LoVo (cell line): ENCODE data around the gene ATP11C.
"Not testable (repeated sequence)": the region's sequence is repeated elsewhere in the genome, so short reads cannot be mapped to it uniquely, and the experiment has no call there.

Source experiments
- DNase-seq: peaks from one replicate; pipeline ENCODE4 v3.0.0-alpha.2; 2016; ENCODE audit warnings: low spot score

The ATP11C gene

DNA sequence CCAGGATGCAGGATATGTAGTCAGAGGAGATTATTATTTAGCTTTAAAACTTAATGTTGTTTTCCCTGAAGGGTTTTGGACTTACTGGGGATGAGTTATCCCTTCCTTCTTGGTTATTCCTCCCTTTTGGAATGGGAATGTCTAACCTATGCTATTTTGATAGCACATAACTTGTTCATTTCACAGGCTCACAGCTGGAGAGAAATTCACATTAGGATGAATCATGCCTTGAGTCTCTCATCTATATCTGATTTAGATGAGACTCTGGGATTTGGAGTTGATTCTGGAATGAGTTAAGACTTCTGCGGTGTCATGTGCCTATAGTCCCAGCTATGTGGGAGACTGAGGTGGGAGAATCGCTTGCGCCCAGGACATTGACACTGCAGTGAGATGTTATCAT is 81.1 kb downstream of the ATP11C start:
- no peak for DNase-seq

DNA sequence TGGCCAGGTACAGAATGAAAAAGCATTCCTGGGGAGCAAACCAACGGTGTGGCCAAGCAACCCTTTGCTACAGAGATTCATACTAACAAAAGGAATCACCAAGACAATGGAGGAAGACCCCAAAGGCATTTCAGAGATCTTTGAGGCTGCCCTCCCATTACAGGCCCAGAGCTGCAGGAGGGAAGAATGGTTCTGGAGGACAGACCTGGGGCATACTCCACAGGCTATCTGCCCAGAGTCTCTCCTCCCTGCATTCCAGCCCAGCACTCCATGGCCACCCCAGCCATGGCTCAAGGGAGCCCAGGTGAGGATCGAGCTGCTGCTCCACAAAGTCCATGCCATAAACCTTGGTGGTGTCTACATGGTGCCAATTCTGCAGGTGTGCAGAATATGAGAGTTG is 81.9 kb downstream of the ATP11C start:
- DNase-seq, result no peak

DNA sequence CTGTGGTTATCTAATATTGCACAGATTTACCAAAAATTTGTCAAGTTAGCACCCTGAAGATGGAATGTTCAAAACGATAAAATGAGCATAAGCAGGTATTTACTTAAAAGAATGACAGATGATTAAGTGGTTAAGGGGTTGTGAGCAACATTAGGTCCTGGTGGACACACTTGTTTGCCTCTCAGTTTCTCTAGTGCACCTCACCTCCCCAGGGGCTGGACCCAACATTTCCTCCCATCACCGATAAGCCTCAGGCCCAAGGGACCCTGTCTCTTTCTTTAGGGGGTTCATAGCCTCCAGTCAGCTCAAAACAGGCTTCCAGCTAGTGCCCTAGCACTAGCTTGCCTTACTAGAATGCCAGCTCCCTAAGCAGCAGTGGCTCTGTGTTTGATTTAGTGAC is 88.0 kb downstream of the ATP11C start:
- no peak for DNase-seq

DNA sequence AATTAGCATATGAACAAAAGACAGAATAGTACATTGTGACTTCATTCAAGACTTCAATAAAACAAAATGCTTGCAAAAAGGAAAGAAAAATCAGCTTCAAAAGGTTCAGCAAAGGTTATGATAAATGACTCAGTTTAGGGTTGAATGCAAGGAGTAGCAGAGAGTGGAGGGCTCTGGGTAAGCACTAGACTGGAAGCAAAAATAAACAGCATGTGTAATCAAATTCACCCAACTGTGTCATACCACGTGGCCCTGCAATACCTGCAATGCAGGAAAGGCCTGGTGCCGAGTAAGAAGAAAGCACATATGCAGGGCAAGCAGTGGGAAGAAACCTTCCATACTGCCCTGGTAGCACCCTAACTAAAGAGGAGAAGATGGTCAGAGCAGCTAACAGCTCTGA is 88.7 kb downstream of the ATP11C start:
- no peak for DNase-seq

DNA sequence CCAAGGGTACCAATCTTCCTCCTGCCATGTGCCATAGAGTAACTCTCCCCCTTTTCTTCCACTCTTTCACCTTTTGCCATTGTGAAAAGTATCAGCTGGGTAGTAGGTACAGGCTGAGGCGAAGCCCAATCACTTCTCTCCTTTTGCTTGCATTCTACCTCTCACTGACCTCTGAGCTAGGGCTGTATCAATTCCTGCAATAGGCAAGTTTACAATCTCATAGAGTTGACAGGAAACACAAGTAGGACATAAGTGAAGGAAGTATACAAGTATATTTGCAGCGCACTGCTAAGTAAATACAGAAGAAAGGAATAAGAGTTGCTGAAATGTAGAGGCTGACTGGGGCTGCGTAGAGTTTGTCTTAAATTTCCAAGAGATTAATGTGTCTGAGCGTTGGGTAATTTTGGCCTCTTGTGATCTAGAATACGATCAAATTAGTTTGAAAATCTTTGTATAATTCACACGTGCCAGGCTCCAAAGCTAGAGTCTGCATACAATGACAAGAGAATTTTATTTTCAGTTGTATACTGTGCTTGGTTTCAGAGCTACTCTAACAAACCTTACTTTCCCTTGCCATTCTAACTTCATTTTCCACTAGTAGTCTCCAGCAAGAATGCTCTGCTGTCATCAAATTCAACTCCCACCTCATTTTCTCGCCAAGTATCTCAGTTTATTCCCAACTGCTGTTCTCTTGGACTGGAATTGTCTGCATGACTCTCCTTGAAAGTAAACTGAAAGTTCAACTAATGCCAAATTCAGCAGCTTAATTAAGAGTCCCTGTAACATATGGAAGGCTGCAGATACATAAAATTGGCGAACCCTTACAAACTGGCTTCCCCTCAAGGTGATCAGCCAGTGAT is 90.3 kb downstream of the ATP11C start:
- DNase-seq, result no peak

DNA sequence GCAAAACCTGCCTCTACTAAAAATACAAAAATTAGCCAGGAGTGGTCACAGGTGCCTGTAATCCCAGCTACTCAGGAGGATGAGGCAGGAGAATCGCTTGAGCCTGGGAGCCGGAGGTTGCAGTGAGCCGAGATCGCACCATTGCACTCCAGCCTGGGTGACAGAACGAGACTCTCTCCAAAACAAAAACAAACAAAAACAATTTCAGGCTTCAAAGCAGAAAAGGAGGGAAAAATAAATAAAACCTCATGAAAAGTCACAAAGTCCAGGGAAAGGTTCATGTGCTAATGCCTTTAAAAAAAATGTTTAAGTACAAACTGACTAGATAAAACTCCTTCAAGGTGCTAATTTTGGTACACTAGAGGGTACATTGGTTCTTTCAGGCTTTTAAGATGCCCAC is 96.5 kb downstream of the ATP11C start:
- DNase-seq, result not testable (repeated sequence)

DNA sequence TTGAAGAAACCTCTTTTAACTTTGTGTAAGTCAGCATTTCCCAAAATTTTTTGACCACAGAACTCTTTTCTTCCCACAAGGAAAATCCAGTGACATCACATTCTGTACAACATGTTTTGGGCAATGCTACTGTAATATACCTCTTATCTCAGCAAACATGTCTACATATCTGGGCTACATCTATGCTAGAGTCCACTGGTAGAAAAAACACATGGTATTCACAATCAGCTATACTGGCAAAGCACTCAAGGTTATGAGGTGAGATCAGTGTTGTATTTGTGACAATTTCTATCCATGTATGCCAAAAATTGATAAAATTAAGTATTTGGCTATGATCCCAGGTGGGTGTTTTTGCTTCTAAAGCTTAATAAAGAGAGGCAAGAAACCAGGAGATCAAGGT is 98.0 kb downstream of the ATP11C start:
- no peak for DNase-seq

DNA sequence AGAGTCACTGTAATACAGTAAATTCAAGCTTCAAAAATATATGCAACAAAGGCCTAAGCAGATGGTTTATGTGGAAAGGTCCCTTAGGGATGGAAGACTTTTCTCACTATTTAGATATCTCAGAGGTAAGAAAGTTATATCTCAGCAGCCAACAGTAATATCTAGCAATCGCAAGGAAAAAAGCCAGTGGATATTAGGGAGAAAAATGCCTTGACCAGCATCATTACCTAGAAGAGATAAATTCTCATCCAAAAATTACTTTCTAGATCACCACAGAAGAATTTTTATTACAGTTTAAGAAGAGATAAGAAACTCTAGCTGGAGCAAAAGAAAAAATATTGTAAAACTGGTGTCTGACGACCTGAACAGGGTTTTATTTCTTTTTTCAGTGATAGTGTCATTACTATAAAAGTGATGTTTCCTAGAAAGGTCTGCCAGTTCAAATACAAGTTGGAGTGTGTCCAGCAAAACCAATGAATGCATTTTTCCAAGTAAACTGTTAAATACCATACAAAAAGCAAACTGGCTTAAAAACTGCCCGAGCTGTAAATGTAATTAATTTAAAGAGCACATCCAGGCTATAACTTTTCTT is 100.0 kb downstream of the ATP11C start:
- peak; percentile 2 for DNase-seq

DNA sequence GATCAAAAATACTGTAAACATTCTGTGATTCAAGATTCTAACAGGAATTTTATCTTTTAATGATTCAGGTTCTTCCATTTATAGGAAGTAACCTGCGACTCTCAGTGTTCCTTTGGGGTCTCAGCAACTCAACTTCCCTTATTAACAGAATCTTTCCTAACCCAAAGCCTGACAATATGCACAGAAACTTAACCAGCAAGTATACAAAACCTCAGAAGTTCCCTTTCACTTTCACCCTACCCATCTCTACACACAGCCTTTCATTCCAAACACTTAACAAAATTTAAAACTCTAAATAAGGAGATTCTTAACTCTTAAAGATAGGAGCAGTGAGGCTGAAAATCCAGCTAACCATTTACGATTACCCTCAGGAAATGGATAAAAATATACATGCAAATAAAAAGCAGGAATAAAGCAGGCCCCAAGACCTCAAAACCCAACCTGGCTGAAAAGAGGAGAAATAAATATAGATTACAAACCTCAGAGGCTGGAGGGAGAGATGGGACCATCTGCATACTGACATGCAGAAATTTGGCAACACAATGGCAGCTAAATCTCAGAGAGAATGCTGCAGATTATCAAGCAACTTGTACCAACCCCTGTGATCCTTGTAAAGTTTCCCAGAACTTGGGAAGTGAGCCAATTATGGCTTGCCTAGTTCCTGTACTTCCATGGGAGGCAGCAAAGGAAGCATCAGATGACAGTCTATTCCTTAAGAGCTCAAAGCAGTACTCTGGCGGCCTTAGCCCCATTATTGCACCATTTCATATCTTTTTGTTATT is 101.0 kb downstream of the ATP11C start:
- DNase-seq, result peak; percentile 11

DNA sequence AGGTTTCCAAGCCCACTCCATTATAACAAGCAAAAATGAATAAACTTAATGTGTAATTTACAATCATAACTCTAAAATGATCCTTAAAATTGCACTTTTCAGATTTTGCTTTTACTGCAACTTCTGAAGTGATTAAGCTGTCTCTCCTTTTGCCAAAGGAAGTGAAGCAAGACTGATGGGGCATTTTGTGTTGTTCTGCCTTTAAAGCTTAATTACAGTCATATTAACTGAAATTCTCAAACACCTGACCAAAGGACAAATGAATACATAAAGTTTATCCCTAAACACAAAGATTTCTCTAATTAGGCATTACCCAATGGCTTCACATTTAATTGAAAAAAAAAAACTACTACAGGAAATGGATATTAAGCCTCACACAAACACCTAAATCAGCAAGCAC is 101.8 kb downstream of the ATP11C start:
- no peak for DNase-seq

DNA sequence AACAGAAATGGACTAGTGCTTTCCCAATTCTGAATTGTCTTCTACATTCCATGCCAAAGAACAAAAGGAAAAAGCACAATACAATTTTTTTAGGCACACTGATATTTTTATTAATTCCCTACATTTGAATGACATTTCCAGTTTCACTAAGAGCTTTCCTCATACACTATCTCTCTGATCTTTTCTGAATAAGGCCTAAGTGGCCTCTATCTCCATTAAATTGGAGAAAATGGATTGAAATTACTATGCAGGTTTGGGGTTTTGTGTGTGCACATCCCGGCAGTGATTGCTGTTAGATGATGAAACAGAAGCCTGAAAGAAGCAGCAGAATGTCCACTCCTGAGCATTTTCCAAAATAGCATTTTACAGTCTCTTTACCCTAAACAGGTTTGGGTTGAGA is 104.0 kb downstream of the ATP11C start:
- DNase-seq, result no peak

DNA sequence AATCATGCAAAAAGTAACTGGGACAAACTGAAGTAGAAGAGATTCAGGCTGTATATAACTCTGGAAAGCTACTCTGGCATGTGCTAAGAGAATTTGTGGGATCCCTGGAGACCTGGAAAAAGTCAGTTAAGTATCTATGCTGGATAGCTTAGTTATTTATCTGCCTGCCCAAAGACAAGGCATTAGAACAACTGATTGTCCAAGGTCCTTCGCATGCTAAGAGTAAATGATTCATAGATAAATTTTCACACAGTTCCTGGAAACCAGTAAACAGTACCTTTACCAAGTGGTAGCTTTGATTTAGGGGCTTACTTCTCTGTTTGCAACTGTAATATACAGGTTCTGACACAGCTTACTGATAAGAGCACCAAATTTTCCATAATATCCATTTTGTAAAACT is 104.8 kb downstream of the ATP11C start:
- DNase-seq, result no peak

DNA sequence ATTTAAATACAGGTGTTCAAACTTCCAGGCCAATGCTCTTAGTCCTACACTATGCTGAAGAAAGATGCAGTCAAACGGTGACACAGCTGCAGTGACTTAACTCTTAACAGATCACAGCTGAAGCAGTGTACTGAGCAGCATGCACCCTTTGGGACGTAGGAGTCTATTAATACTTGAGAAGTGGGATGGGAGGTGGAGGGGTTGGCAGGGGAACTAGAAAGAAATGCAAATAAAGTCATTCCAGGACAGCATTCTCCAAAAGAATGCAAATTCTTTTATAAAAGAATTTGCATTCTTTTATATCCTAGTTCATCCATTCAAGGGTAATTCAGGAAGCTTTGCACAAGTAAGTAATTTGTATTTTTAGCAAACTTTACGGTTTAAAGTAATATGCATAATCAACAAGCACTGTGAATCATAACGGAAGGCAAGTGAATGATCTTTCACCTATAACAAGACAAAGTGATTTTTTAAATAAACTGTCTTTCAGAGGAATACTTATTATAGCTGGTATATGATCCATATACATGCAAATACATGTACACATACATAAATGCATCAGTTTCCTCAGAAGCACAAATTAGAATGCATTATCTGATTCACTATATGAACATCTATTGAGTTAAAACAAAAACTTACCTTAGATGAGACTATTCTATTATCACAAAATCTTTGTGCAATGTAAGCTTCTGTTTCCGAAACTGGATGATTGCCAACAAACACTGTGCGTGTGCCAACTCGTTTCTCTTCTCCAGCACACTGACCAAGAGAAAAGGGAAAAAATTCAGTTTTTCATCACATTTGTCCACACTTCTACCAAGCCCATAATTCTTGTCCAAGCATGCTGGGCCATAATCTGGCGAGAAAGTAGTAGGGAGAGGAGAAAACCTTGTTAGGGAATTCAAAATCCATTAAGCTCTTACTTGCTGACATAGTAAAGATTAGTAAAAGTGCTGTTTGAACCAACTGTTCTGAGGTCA is 106.5 kb downstream of the ATP11C start:
- no peak for DNase-seq

DNA sequence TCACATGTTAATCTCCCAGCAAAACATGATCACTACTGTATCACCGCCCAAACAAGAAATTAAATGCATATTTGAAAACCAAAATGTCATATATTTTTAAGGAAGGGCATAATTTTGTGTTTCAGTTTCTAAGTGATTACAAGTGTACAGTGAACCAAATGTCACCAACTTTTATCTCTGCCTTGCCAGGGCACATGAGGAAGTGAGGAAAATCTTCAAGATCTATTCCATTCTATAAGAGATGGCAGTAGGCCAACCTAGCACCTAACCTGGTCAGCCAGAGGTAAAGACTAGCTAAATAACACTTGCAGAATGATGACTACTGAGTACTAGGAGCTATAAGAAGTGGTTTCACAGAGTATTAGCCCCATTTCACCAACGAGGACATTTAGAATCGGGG is 107.2 kb downstream of the ATP11C start:
- no peak for DNase-seq

DNA sequence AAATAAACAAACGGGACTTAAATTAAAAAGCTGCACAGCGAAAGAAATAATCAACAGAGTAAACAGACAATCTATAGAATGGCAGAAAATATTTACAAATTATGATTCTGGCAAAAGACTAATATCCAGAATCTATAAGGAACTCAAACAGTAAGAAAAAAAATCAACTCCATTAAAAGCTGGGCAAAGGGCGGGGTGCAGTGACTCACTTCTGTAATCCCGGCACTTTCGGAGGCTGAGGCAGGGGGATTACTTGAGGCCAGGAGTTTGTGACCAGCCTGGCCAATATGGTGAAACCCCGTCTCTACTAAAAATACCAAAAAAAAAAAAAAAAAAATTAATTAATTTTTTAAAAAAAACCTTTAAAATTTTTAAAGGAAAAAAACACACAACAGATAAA is 109.0 kb downstream of the ATP11C start:
- peak; percentile 1 for DNase-seq

DNA sequence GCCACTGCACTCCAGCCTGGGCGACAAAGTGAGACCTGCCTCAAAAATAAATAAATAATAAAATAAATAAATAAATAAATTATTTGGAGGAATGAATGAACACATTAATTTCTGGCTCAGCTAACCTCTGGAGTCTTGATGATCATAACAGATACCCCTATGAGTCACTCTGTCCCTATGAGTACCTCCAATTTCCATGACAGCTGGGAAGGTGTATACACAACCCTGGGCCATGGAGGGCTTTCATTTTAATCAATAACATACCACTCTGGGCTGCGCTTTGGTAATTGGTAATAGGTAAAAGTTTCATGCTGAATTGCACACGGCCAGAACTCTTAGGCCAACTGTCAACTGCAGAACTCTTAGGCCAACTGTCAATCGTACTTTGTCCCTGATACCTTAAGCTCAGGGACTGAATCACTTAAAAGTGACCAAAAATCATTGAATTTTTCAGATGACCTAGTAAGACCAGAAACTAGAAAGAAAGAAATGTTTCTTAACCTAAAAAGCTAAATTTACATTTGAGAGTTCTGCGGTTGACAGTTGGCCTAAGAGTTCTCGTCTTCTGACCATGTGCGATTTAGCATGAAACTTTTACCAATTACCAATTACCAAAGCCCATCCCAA is 112.4 kb downstream of the ATP11C start:
- DNase-seq, result no peak

DNA sequence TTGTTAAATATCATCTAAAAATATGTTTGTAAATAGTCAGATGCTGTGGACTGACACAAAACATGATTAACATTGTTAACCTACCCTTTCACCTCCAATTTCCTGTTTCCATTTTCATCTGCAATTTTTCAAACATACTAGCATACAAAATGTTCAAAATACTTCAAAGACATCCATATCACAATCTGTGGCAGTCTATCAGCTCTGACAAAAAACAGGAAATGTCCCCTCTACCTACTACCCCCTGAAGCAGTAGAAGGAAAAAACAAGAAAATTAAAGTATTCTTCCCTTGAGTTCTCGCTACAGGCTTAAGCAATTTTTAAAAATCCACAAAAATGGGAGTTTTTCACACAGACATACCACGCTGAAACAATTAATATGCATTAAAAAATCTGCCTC is 116.6 kb downstream of the ATP11C start:
- DNase-seq, result no peak

DNA sequence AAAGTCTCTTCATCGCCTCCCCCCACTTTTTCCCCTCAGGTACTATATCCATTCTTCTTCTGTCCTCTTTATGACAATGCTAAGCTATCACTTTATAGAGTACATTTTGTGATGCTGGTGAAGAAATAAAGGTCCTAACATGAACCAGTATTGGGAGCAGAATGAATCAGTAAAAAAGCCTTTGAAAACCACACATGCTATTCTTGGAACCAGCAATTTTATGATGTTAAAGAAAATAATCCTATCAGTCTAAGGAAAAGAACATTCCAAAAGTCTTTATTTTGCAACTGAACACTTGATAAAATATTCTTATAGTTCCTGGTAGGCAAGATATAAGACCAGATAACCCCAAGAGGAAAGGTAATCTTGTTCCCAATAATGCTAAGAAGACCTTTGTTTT is 117.1 kb downstream of the ATP11C start:
- no peak for DNase-seq

DNA sequence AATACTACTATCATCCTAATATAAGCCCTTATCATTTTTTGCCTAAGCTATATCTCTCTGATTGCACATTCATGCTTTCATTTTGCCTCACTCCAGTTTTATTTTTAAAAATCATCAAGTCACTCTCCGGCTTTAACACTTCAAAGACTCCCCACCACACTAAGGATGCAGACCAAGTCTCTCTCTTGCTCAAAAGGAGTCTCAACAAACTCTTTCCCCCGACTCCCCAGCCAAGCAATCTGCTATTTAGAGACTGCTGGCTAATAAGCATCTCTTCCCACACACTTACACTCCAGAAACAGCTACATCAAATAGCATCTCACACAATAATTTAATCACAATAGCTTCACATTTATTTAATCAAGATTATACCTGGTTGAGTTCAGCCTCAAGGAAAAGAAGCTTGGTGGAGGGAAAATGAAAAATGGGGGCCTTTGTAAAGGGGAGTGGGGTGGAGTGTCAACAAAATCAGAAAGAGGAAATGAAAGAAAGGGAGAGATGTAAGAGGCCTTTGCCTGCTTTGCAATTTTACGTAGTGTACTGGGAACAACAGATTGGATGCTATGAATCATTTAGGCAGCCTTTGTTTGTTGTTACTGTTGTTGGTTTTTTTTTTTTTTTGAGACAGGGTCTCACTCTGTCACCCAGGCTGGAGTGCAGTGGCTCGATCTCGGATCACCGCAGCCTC is 120.8 kb downstream of the ATP11C start:
- no peak for DNase-seq

DNA sequence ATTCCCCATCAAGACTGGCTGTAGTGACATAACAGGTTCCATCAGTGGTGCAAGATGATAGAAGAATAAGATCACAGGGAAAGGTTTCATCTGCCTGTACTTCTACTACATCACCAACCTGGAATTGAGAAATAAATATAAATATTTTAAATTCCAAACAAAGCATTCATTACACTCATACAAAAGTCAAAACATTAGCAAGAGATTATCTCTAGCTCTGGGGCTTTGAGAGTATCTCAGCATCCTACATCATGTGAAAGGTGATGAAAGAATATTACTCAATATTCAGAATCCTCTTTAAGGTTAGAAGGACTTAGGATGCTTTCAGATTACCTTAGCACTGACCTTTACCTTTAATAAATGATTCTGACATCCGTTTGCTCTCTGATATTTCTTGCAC is 128.4 kb downstream of the ATP11C start:
- no peak for DNase-seq

DNA sequence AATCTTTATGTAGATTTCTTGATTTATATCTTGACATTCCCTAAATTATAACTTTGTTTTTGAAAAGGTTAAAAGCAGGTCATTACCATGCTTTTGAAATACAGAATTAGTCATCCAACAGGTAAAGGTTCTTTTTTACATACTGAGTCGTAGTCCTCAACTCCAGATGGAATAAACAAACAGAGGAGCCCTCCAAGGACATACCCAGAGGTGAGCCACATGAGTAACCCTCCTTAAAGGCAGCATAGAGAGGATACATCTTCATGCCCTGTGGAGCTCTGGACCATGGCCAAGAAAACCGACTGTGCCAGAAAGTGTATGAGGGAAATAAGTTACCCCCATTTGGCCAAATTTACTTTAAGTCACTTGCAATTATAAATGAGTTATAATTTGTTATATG is 129.6 kb downstream of the ATP11C start:
- DNase-seq, result no peak
